GM19099 (cell line): ENCODE data around the gene NOC3L.

Source experiments
- POLR2A ChIP-seq: IDR thresholded peaks from 3 replicates; pipeline ENCODE4 v1.6.1; 2011; ENCODE audit warnings: low read depth; ENCODE audit not compliant: insufficient read length; ENCODE audit errors: extremely low read depth

The NOC3L gene

GRCh38 chr10:94376865-94377264 lies 14.1 kb upstream of the NOC3L start:
- TF ChIP-seq POLR2A = no peak

GRCh38 chr10:94375374-94375773 lies 12.6 kb upstream of the NOC3L start:
- no peak for TF ChIP-seq POLR2A

DNA sequence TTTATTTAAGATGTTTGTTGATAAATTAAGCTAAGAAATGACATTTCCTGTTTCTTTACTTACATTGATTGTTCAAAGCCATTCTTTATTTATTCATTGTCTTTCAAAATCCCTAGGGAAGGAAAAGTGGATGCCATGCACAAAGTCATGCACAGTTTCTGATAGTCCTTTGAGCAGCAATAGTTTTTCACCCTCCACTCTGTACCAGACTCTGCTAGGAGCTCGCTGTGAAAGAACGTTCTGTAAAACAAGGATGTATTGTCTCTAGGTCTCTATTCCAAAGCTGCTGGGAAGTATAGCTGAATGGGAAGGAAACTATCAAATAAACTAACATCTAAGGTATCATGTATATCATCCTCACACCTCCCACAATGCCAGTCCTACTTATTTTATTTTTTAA lies 7.8 kb upstream of the NOC3L start:
- TF ChIP-seq POLR2A = no peak

GRCh38 chr10:94366382-94366781 lies 3.6 kb upstream of the NOC3L start:
- TF ChIP-seq POLR2A = no peak

DNA sequence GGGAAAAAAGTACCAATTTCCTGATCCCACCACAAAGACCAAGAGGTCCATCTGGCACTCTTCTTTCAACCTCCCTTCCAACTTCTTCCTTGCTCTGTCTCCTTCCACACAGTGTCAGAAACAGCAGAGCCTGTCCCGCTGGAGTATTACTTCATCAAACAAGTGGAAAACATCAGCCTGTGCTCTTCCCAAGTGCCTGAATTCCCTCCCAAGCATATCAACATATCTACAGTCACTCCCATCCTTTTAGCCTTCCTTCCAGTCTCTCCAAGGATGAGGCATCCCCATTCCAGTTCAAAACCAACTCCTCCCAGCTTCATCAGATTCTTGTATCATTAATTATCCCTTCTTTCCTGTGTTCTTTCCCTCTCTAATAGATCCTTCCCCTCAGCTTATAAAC lies 1.7 kb upstream of the NOC3L start:
- no peak for TF ChIP-seq POLR2A

GRCh38 chr10:94363251-94363565 lies 469 bp upstream of the NOC3L start:
- TF ChIP-seq POLR2A = no peak

GRCh38 chr10:94361171-94361794 lies 1.5 kb downstream of the NOC3L start:
- no peak for TF ChIP-seq POLR2A

GRCh38 chr10:94358480-94358879 lies 4.3 kb downstream of the NOC3L start:
- TF ChIP-seq POLR2A = no peak

- no peak for TF ChIP-seq POLR2A
Measured at GRCh38 chr10:94357193-94357592, 5.5 kb downstream of the NOC3L start.

- no peak for TF ChIP-seq POLR2A
Measured at GRCh38 chr10:94355841-94356240, 6.9 kb downstream of the NOC3L start.

- TF ChIP-seq POLR2A = no peak
Measured at GRCh38 chr10:94353336-94353735, 9.4 kb downstream of the NOC3L start.

- no peak for TF ChIP-seq POLR2A
Measured at GRCh38 chr10:94351089-94351488, 11.7 kb downstream of the NOC3L start.

GRCh38 chr10:94349327-94349726 lies 13.4 kb downstream of the NOC3L start:
- TF ChIP-seq POLR2A = no peak

DNA sequence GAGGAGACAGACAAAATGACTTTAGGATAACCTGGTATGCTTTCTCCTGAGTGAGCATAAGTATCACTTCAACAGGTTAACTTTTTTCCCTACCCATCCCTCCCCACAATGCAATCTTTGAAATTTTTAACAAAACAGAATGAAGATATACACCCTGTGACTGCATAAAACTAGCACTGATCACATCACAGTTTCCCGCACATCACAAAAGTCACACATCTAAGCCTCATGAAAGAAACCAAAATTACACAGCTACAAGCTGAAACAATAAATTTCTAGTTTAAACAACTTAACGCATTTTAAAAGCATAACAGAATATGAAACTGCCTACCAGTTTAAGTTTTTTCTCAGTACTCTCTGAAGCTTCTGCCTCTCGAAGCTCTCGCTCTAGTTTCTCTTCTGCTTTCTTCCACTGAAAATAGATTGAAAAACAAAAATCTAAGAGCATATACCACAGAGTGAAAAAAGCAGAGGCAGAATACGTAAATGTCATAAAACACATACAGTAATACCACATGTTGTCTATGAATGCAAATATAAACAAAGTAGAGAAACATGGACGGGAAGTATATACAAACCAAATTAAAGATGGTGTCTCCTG lies 18.1 kb downstream of the NOC3L start:
- no peak for TF ChIP-seq POLR2A

DNA sequence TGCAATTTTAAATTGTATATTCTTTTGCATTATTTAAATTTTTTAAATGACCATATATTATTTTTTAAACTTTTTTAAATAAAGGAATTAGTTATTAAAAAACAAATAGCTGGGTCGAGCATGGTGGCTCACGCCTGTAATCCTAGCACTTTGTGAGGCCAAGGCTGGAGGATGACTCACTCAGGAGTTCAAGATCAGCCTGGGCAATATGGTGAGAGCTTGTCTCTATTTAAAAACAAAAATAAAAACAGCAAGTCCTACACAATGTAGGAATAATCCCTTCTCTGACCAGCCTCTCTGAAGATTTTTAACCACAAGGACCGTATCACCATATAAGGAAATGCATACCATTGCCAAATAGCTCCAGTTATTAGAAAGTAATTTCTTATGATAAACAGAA lies 19.6 kb downstream of the NOC3L start:
- no peak for TF ChIP-seq POLR2A

- no peak for TF ChIP-seq POLR2A
Measured at GRCh38 chr10:94334857-94335256, 27.9 kb downstream of the NOC3L start.

DNA sequence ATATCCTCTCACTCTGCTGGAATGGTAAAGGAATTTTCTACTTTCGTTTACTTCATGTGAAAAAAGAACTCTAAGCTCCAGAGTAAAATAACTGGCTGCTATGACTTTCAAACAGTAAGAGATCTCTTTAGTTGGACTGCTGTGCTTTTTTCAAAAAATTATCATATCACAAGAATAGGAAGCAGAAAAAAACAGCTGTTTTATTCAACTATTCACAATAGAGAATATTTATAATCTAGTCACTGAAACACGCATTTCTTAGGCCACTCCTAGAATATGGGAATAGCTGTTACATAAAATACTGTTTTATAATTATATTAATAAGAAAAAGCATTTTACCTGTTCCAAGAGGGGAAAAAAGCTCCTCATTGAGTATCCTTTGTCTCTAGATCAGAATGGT lies 29.7 kb downstream of the NOC3L start:
- no peak for TF ChIP-seq POLR2A
